ENCODE results near the gene LY9. TPM values are rescaled to one million over a fixed set of nuclear protein-coding genes. Genes with fewer than 3 reads are reported as not detected.

LY9 gene
- total RNA-seq, 1 donor from 2014 or later, result not detected

DNA sequence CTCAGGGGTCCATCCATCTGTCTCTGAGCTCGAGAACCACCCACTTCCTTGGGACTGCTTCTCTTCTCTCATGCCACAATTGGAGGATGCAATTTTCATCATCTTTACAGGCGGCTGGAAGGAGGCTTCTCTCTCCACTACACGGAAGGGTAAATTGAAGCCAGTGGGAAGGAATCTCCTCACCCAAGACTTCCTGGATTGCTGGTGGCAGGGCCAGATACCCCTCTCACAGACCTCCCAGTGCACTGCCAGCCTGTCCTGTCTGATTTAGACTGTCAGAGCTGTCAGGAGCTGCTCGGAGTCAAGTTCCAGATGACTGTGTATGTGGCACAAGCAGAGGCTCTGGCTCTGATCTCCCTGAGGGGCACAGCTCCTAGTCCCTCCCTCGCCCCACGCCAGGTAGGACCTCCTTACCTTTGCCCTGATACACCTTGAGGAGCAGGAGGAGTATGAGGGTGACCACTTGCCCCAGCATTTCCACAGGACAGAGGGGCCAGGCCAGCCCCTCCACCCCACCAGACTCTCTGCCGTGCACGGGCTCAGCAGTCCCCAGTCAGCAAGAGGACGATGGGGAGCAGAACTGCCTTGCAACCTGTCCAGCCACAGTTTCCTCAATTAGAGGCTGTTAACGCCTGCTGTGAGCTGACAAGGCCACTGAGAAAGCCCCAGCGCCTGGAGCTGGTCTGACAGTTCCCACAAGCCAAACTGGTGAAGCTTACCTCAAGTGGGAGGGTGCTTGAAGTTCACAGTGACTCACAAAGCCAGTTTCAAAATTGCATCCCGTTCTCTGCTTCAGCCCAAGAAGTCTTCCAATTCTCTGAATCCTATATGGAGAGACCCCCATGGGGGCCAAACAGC, 66.5 kb downstream of the LY9 start, which contains the start of gene CD244:
CD244 (minus strand) TSS at position 685 of the 858 bp plus-strand sequence; CDS start at position 475, 210 bp downstream.
- Mint-ChIP-seq H3K27ac (no peak within 1 kb of the TSS), H3K4me3 (no peak within 1 kb of the TSS), H3K27me3 (ENCODE audit: low read depth) (peaks cover 4% of the 10 kb centered on the region), H3K4me1 (peaks cover 16% of the 10 kb centered on the region), H3K9me3 (no peaks in the 10 kb centered on the region), H3K36me3 (no peaks in the 10 kb centered on the region)
- DNase-seq (ENCODE audit: low spot score in 2 of 2, unreplicated experiment in 2 of 2), result no peak
- TF ChIP-seq, protein P1, sequence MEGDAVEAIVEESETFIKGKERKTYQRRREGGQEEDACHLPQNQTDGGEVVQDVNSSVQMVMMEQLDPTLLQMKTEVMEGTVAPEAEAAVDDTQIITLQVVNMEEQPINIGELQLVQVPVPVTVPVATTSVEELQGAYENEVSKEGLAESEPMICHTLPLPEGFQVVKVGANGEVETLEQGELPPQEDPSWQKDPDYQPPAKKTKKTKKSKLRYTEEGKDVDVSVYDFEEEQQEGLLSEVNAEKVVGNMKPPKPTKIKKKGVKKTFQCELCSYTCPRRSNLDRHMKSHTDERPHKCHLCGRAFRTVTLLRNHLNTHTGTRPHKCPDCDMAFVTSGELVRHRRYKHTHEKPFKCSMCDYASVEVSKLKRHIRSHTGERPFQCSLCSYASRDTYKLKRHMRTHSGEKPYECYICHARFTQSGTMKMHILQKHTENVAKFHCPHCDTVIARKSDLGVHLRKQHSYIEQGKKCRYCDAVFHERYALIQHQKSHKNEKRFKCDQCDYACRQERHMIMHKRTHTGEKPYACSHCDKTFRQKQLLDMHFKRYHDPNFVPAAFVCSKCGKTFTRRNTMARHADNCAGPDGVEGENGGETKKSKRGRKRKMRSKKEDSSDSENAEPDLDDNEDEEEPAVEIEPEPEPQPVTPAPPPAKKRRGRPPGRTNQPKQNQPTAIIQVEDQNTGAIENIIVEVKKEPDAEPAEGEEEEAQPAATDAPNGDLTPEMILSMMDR (IDR thresholded peaks at IDR 0.05; ENCODE audit: unreplicated experiment), result no peak

GRCh38 chr1:160863061-160863773, 67.2 kb downstream of the LY9 start:
- Mint-ChIP-seq H3K4me3 (no peak overlapping the region), H3K9me3 (no peaks in the 10 kb centered on the region), H3K27me3 (ENCODE audit: low read depth) (peaks cover 4% of the 10 kb centered on the region), H3K27ac (no peak overlapping the region), H3K36me3 (no peaks in the 10 kb centered on the region), H3K4me1 (peaks cover 18% of the 10 kb centered on the region)
- TF ChIP-seq, protein P1 (IDR thresholded peaks at IDR 0.05; ENCODE audit: unreplicated experiment), result no peak
- no peak for DNase-seq (ENCODE audit: low spot score in 2 of 2, unreplicated experiment in 2 of 2)

DNA sequence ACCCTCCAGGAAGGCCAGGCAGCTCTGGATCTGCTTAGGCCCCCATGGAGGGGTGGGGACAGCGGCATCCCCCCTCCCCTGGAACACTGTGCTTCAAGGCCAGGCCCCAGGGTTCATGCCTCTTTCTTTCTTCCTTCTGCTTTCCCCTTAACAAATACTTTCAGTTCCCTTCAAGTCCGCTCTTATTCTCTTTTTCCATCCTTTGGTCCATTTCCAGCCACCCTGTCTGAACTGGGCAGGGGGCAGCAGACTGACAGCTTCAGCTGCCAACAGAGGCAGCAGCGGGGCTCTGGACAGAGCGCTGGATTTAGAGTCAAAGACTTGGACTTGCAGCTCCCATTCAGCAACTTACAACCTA, 67.8 kb downstream of the LY9 start:
- peaks cover 18% of the 10 kb centered on the region for H3K4me1 Mint-ChIP-seq
- H3K27me3 Mint-ChIP-seq (ENCODE audit: low read depth), result peaks cover 4% of the 10 kb centered on the region
- no peaks in the 10 kb centered on the region for H3K36me3 Mint-ChIP-seq
- no peak overlapping the region for H3K4me3 Mint-ChIP-seq
- no peaks in the 10 kb centered on the region for H3K9me3 Mint-ChIP-seq
- no peak overlapping the region for H3K27ac Mint-ChIP-seq
- TF ChIP-seq, protein P1 (IDR thresholded peaks at IDR 0.05; ENCODE audit: unreplicated experiment), result no peak
- DNase-seq (ENCODE audit: low spot score in 2 of 2, unreplicated experiment in 2 of 2), result no peak

DNA sequence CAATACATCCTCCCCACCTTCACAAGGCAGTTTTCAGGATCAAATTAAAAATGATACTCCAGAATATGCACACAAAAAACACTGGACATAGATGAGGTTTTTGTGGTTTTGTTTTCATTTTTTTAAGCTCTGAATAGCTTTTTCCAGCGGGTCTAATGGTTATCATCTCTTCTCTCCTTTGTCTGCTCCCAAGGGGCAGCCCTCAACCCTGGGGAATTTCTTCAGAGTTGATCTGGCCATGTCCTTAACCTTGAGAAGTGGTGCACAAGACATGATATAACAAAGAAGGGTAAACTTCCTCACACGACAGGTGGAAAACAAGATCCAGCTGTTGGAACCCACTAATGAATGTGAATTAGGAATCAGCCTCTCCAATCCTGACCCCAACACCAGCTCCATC, 68.2 kb downstream of the LY9 start:
- Mint-ChIP-seq H3K4me1 (peaks cover 18% of the 10 kb centered on the region), H3K36me3 (no peaks in the 10 kb centered on the region), H3K27me3 (ENCODE audit: low read depth) (peaks cover 5% of the 10 kb centered on the region), H3K9me3 (no peaks in the 10 kb centered on the region), H3K27ac (no peak overlapping the region), H3K4me3 (no peak overlapping the region)
- TF ChIP-seq, protein P1 (IDR thresholded peaks at IDR 0.05; ENCODE audit: unreplicated experiment), result no peak
- DNase-seq (ENCODE audit: low spot score in 2 of 2, unreplicated experiment in 2 of 2), result no peak

- TF ChIP-seq, protein P1 (IDR thresholded peaks at IDR 0.05; ENCODE audit: unreplicated experiment), result no peak
Observed at GRCh38 chr1:160865337-160865736, 69.4 kb downstream of the LY9 start.

More at GRCh38 chr1:160865337-160865736, 69.4 kb downstream of the LY9 start:
- no peak for DNase-seq (ENCODE audit: low spot score in 2 of 2, unreplicated experiment in 2 of 2)
- Mint-ChIP-seq H3K36me3 (no peaks in the 10 kb centered on the region), H3K27me3 (ENCODE audit: low read depth) (peaks cover 8% of the 10 kb centered on the region), H3K9me3 (no peaks in the 10 kb centered on the region), H3K27ac (no peak overlapping the region), H3K4me1 (peaks cover 18% of the 10 kb centered on the region), H3K4me3 (no peak overlapping the region)
